NCI-H1417 (cell line): ENCODE measurements around the gene METTL24.

Source experiments
- DNase-seq, 3 experiments: peaks; one replicate each; lab custom pipeline; 2025; lab: John Stamatoyannopoulos, UW

METTL24 gene

GRCh38 chr6:110357664-110358552, at the start of gene METTL24:
METTL24 (minus strand) TSS chr6:110358349; CDS start chr6:110358272, 77 bp downstream.
- peak; percentile 51 to 84 (median 77) for DNase-seq

DNA sequence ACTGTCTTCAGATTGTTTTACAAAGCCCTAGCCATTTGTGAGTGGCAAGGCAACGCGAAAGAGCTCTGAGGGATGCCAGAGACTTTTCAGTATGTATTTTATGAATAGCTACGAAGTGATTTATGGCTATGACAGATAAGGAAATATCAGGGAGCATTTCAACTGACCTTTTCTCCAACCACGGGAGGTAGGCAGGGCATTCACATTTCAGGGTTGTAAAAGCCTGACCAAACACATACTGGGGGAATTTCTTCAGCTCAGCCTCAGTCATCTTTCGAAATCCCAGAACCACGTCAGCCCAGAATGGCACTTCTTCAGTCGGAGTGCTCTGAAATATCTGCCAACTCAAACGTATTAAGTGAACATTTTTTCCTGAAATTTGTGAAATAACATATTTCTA, 46.5 kb upstream of the METTL24 start:
- DNase-seq, result no peak

- no peak for DNase-seq
Measured at GRCh38 chr6:110401585-110402176, 43.5 kb upstream of the METTL24 start.

DNA sequence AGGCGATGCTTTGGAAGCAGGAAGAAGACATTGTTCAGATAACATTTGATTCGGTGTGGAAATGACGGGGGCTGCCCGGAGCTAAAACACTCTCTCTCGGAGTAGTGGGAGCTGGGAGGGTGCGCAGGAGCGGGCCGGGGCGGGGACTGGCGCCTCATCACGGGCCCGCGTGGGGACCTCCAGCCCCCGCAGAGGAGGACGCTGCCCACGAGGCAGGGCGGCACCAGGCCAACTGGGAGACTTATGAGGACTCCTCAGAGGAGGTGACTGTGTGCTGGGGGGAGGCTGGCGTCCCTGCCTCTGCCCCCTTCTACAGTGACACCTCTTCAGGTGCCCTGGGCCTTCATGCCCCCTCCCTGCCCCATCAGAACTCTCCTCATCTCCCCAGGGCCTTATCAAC, 42.1 kb upstream of the METTL24 start:
- DNase-seq, result no peak

- no peak for DNase-seq
Measured at GRCh38 chr6:110399219-110400071, 41.3 kb upstream of the METTL24 start.

DNA sequence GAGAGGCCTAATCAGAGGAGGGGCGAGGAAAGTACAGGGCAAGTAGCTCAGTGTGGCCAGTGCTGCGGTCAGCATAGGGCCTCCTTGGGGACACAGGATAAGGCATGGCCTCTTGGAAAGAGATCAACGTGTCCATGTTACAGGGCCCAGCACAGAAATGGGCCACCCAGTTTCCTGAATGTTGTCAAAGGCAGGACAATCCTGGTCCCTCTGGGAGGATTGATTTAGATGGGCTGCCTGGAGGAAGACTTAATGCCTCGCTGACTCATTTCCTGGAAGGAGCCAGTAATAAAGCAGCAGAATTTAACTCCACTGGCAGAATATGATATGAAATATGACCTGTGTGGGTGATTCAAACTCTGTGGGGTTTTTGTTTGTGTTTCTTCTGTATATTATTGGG, 40.6 kb upstream of the METTL24 start:
- DNase-seq, result no peak

- no peak for DNase-seq
Measured at GRCh38 chr6:110395221-110395620, 37.1 kb upstream of the METTL24 start.

DNA sequence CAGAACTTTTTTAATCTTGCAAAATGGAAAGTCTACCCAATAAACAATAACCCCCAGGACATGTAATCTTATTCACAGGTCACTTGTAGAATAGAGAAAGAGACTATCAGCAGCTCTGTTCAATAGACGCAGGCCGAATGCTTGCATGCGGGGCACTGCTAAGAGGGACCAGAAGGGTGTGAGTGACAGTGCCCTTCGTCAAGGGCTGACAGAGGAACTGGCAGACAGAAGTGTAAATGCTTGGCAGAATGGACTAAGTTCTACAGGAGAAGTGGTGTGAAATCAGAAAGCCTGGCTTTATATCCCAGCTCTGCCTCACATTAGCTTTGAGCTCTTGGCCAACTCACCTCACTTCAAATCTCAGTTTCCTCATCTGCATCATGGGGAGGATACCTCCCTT, 36.3 kb upstream of the METTL24 start:
- no peak for DNase-seq

GRCh38 chr6:110392727-110393126, 34.6 kb upstream of the METTL24 start:
- DNase-seq, result no peak

DNA sequence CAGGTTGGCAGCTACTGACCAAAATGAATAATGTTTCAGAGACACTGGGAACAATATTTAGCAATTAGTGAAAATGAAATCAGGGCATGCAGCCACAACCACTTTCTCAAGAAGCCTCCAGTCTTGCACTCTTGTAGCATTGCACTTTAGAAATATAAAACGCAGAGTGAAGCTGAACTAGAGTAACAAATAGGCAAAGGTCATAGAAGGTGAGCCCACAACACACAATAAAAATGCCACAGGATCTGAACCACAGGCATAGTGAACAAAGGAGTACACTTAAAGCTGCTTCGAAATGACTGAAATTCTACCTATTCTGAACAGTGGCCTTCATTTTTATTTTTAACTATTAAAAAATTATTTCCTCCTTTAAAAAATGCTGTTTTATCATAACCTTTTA, 32.3 kb upstream of the METTL24 start:
- DNase-seq, result no peak

DNA sequence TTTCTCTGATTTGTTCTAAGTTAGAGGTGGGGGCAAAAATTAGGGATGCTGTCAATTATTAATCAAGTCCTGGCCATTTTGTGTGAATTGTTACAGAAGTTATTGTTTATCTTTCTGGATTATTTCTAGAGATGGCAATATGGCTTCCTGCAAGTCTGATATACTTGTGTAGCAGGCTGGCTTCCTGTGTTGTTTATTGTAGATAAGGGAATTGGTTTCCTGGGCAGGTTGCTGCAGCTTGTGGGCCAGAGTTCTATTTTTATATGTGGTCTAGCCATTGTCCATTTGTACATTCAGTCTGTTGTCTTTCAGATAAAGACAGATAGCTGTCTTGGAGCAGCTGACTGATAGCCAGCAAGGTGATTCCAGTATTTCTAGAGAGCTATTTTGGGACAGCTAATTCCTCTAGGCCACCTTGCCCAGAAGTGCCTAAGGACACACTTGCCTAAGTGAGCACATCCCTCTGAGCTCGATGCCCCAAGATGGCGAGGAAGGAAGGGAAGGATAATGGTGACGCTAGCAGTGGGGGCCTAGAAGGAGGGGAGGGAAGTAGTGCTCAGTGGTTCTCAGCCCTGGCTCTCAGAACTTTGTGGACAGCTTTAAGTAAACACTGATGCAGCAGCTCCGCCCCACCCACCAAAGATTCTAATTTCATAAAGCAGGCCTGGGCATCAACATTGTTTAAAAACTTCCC, 31.7 kb upstream of the METTL24 start:
- no peak for DNase-seq

DNA sequence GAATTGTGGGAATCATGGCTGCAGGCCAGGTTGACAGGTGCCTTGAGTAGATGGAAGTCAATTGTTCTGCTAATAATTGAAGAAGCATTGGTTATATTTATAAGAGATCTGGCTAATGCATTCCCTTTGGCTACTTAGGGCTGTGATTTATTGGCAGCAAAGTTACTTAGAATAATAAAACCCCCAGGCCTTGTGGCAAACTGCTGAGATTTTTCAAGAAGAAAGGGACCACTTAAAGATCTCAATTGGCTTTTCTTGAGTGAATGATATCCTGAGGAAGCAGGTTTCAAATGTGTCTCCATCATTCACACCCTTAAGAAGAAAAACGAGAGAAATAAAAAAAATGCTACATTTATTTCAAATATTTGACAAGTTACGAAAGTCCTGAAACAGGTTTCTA, 29.8 kb upstream of the METTL24 start:
- peak in 1 of 3 experiments; percentile 37 for DNase-seq

DNA sequence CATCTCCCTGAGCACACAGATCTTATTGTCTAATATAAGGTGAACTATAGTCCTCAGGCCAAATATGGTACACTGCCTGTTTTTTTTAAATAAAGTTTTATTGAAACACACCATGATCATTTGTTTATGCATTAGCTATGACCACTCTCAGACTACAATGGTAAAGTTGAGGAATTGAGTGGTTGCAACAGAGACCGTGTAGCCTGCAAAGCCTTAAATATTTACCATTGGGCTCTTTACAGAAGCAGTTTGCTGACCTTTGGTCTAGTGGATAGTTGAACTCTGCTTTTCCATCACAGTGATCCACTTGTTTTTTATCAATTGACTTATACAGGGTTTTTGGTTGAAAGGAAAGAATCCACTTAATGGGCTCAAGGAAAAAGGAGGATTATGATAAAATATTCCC, 27.3 kb upstream of the METTL24 start:
- no peak for DNase-seq

- DNase-seq, result no peak
Measured at GRCh38 chr6:110378552-110378951, 20.4 kb upstream of the METTL24 start.

GRCh38 chr6:110369066-110369465, 10.9 kb upstream of the METTL24 start:
- no peak for DNase-seq

- no peak for DNase-seq
Measured at GRCh38 chr6:110368284-110368683, 10.1 kb upstream of the METTL24 start.

GRCh38 chr6:110367825-110368224, 9.7 kb upstream of the METTL24 start:
- no peak for DNase-seq

GRCh38 chr6:110366975-110367374, 8.8 kb upstream of the METTL24 start:
- DNase-seq, result no peak

- no peak for DNase-seq
Measured at GRCh38 chr6:110366256-110366655, 8.1 kb upstream of the METTL24 start.

GRCh38 chr6:110364364-110365105, 6.4 kb upstream of the METTL24 start:
- DNase-seq, result no peak

DNA sequence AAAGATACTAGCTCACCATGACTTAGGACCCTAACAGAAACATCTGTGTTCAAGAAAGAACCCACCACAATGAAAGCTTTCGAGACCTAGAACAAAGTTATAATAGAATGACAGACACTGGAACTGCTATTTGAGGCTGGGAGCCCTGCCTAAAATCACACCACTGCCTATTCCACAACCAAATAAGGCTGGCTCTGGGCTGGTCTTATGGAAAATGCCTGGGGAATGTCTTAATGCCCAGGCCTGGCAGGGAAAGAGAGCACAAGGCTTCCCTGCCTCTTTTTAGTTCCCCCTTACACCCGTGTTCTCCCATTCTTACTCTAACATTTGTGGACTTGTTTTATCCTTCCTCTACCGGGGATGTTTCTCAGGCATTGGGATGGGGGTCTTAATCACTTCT, 5.6 kb upstream of the METTL24 start:
- no peak for DNase-seq
